PC-9 (cell line): ENCODE measurements around the gene SCRN2.

Source experiments
- EZH2 ChIP-seq: fragments of 200-600 bp; sonication (generic); IDR thresholded peaks from 2 replicates; pipeline ENCODE4 v1.8.0; 2017; ENCODE audit warnings: antibody characterized with exemption, low read depth
- TF ChIP-seq, protein P1 (sequence below): fragments of 200-600 bp; sonication (generic); conservative IDR thresholded peaks from 2 replicates; pipeline ENCODE4 v1.6.1; 2017; ENCODE audit warnings: mixed run types, antibody characterized with exemption, mild to moderate bottlenecking, moderate library complexity

DNA sequence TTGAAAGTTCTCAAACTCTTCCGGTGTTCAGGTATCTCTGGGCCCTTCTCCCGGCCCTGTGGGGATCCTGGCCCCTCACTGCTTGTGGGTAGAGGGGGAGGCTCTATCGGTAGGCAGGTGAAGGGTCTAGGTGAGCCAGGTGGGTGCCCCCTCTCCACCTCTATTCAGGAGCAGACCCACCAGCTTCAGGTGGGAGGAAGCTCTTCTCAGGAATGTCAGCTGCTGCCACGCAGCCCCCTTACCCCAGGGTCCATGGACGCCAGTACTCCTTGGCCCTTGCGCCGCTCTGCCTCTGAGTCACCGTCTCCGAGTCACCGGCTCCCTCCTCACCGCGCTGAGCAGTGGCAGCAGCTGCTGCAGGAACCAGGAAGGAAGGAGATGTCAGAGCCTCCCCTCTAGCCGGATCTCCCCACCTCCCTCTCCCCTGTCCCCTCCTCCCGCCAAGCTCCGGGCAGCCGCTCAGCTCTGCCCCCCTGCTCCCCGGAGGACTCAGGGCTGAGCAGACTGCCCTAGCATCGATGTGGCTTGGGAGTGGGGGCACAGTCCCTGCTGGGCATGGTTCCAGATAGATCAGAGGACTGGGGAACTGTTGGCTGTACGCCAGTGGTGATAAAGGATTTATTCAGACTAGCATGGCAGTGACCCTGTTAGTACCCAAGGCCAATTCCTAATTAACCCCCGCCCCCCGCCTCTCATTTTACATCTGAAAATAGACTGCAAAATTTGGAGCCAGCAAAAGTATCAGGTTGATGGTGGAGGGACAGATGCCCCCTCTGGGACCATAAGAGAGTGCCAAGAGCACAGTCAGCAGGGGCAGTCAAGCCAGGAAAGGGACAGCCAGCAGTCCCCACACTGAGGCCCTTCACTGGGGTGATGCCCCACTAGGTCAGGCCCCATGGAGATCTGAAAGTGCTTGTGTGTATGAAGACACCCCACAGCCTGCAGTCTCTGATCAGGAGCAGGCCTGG lies 19.4 kb downstream of the SCRN2 start, which contains the start of gene OSBPL7:
- TF ChIP-seq, protein P1, sequence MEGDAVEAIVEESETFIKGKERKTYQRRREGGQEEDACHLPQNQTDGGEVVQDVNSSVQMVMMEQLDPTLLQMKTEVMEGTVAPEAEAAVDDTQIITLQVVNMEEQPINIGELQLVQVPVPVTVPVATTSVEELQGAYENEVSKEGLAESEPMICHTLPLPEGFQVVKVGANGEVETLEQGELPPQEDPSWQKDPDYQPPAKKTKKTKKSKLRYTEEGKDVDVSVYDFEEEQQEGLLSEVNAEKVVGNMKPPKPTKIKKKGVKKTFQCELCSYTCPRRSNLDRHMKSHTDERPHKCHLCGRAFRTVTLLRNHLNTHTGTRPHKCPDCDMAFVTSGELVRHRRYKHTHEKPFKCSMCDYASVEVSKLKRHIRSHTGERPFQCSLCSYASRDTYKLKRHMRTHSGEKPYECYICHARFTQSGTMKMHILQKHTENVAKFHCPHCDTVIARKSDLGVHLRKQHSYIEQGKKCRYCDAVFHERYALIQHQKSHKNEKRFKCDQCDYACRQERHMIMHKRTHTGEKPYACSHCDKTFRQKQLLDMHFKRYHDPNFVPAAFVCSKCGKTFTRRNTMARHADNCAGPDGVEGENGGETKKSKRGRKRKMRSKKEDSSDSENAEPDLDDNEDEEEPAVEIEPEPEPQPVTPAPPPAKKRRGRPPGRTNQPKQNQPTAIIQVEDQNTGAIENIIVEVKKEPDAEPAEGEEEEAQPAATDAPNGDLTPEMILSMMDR, result no peak; the same call in 1 of the 2 replicates
- no peak for TF ChIP-seq EZH2
